HL-60 (cell line): ENCODE results near the gene NRF1.

Experiments
- DNase-seq, 2 experiments: peaks; one replicate each; pipeline ENCODE4 v3.0.0-alpha.2; 2010 to 2020; ENCODE audit warnings: low read depth in 1 of 2, low spot score in 1 of 2
- H3K27ac ChIP-seq: fragments of 250-450 bp; sonication (Bioruptor Pico); replicated peaks from 2 replicates; pipeline ENCODE4 v1.5.1; 2020; ENCODE audit warnings: mild to moderate bottlenecking, moderate library complexity
- H3K27me3 ChIP-seq: fragments of 250-450 bp; sonication (Bioruptor Pico); 2 replicates; pipeline ENCODE4 v1.5.1; 2021; ENCODE audit warnings: mild to moderate bottlenecking, moderate library complexity; ENCODE audit not compliant: insufficient read depth, poor library complexity, severe bottlenecking
- H3K4me3 ChIP-seq: replicated peaks from 2 replicates; pipeline ENCODE4 v1.5.1; 2011; ENCODE audit warnings: mild to moderate bottlenecking, control low read depth, low read length; ENCODE audit not compliant: insufficient read depth
- CTCF ChIP-seq: IDR thresholded peaks from one replicate; pipeline ENCODE4 v1.5.1; 2011; ENCODE audit warnings: low read length, control low read depth, inconsistent platforms; ENCODE audit not compliant: insufficient read depth
- GABPA ChIP-seq: IDR thresholded peaks from 2 replicates; pipeline ENCODE4 v1.6.1; 2012; ENCODE audit warnings: low read depth
- POLR2AphosphoS5 ChIP-seq: IDR thresholded peaks from 2 replicates; pipeline ENCODE4 v1.6.1; 2012; ENCODE audit warnings: low read depth
- REST ChIP-seq: IDR thresholded peaks from 2 replicates; pipeline ENCODE4 v1.6.1; 2012; ENCODE audit warnings: low read depth; ENCODE audit not compliant: insufficient replicate concordance
- SPI1 ChIP-seq: IDR thresholded peaks from 2 replicates; pipeline ENCODE4 v1.6.1; 2012; ENCODE audit warnings: low read depth, mild to moderate bottlenecking, borderline replicate concordance

NRF1 gene

GRCh38 chr7:129609666-129610065, 1.9 kb upstream of the NRF1 start:
- Histone ChIP-seq H3K27ac (peak overlapping the region; percentile 97; the same call in 1 of the 2 replicates), H3K4me3 (no peak overlapping the region), H3K27me3 (no peaks in the 10 kb centered on the region)
- no peak for TF ChIP-seq CTCF
- TF ChIP-seq POLR2AphosphoS5: no peak
- no peak for TF ChIP-seq SPI1
- TF ChIP-seq REST: no peak
- no peak for TF ChIP-seq GABPA
- DNase-seq: peak in 1 of 2 experiments; percentile 58

GRCh38 chr7:129610709-129611245, 743 bp upstream of the NRF1 start:
- peak overlapping the region; percentile 97 for H3K27ac ChIP-seq
- H3K27me3 ChIP-seq: no peaks in the 10 kb centered on the region
- H3K4me3 ChIP-seq: peak overlapping the region; percentile 69
- no peak for DNase-seq
- TF ChIP-seq SPI1 (no peak), GABPA (no peak), CTCF (no peak), POLR2AphosphoS5 (no peak), REST (no peak)

GRCh38 chr7:129612112-129613015, 844 bp downstream of the NRF1 start:
- DNase-seq: no peak
- H3K4me3 ChIP-seq: peak overlapping the region; percentile 69
- TF ChIP-seq REST (no peak), CTCF (peak; percentile 48)
- H3K27me3 ChIP-seq: no peaks in the 10 kb centered on the region
- H3K27ac ChIP-seq: peak overlapping the region; percentile 97
